Endothelial cell of hepatic sinusoid (primary cell): ENCODE data around the gene PDE3B.
"Not testable (repeated sequence)": the region's sequence is repeated elsewhere in the genome, so short reads cannot be mapped to it uniquely, and the experiment has no call there.

Experiments used
- in situ Hi-C: cut with HindIII; loops from 2 replicates; pipeline ENCODE4 v1.10.0; 2017; ENCODE audit warnings: low sequenced_read_pairs

PDE3B gene

GRCh38 chr11:14873632-14874031 is 230.0 kb downstream of the PDE3B start:
- in situ Hi-C loops: no loop called here

GRCh38 chr11:14875163-14875562 is 231.6 kb downstream of the PDE3B start:
- in situ Hi-C loops: no loop called here

GRCh38 chr11:14881576-14882193 is 238.1 kb downstream of the PDE3B start:
- in situ Hi-C loops: no loop called here

GRCh38 chr11:14882196-14882595 is 238.6 kb downstream of the PDE3B start:
- in situ Hi-C loops: no loop called here

- in situ Hi-C loops: not testable (repeated sequence)
Observed at GRCh38 chr11:14883683-14884082, 240.1 kb downstream of the PDE3B start.

GRCh38 chr11:14884667-14885273 is 241.2 kb downstream of the PDE3B start:
- in situ Hi-C loops: no loop called here

- in situ Hi-C loops: no loop called here
Observed at GRCh38 chr11:14886513-14886912, 242.9 kb downstream of the PDE3B start.

- in situ Hi-C loops: no loop called here
Observed at GRCh38 chr11:14891143-14892035, 247.8 kb downstream of the PDE3B start.

- in situ Hi-C loops: no loop called here
Observed at GRCh38 chr11:14892036-14892556, 248.5 kb downstream of the PDE3B start, which contains the start of gene CYP2R1. TSS of gene CYP2R1 (minus strand) at chr11:14892231. CDS start at chr11:14892205, 26 bp downstream.

GRCh38 chr11:14892577-14892976 is 249.0 kb downstream of the PDE3B start:
- in situ Hi-C loops: no loop called here

- in situ Hi-C loops: no loop called here
Observed at GRCh38 chr11:14894657-14895598, 251.3 kb downstream of the PDE3B start.

- in situ Hi-C loops: no loop called here
Observed at GRCh38 chr11:14898355-14898754, 254.8 kb downstream of the PDE3B start.

- in situ Hi-C loops: no loop called here
Observed at GRCh38 chr11:14898906-14899305, 255.3 kb downstream of the PDE3B start.

GRCh38 chr11:14902650-14903350 is 259.2 kb downstream of the PDE3B start:
- in situ Hi-C loops: no loop called here

- in situ Hi-C loops: no loop called here
Observed at GRCh38 chr11:14904745-14905103, 261.1 kb downstream of the PDE3B start.

GRCh38 chr11:14905104-14906033 is 261.8 kb downstream of the PDE3B start:
- in situ Hi-C loops: no loop called here

- in situ Hi-C loops: no loop called here
Observed at GRCh38 chr11:14906578-14906977, 263.0 kb downstream of the PDE3B start.

- in situ Hi-C loops: no loop called here
Observed at GRCh38 chr11:14906993-14907392, 263.4 kb downstream of the PDE3B start.
